Fibroblast of skin of left quadriceps (primary cell): ENCODE data around the gene MLLT6.

Experiments
- DNase-seq, 2 experiments: peaks; one replicate each; pipeline ENCODE4 v3.0.0-alpha.2; 2013; ENCODE audit warnings: low read depth in 2 of 2

Gene MLLT6

DNA sequence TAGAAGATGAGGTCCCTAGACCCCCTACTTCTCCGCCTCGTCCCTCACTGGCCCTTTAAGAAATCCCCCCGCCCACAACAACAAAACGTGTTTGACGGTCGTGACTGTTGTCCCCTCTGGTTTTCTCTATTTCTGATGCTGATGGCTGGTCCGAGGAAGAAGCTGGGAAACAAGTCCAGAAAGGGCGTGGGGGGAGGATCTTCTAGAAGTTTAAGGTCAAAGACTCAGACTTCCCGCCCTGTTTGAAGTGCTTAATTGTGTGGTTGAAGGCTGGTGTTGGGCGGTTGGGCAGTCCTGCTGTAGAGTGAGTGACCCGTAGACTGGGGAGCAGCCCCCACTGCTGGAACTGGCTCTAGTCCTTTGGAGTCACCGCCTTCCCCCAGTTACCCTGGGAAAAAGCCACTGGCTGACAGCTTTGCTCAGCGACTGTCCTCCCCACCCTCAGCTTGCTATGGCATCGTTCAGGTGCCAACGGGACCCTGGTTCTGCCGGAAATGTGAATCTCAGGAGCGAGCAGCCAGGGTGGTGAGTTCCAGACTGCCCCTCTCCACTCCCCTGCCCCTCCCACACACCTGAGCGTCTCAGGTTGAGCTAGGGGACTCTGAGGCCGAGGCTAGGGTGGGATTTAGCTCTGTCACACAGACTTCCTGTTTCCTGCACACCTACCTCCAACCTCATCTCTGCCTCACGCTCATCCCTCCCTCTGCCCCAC is 1.6 kb downstream of the MLLT6 start:
- no peak for DNase-seq

GRCh38 chr17:38707678-38708351 is 2.7 kb downstream of the MLLT6 start:
- DNase-seq, result no peak

- no peak for DNase-seq
These were observed 4.2 kb downstream of the MLLT6 start for GRCh38 chr17:38709104-38709820.

GRCh38 chr17:38709864-38710603 is 5.0 kb downstream of the MLLT6 start:
- no peak for DNase-seq

GRCh38 chr17:38710604-38710962 is 5.5 kb downstream of the MLLT6 start:
- no peak for DNase-seq

DNA sequence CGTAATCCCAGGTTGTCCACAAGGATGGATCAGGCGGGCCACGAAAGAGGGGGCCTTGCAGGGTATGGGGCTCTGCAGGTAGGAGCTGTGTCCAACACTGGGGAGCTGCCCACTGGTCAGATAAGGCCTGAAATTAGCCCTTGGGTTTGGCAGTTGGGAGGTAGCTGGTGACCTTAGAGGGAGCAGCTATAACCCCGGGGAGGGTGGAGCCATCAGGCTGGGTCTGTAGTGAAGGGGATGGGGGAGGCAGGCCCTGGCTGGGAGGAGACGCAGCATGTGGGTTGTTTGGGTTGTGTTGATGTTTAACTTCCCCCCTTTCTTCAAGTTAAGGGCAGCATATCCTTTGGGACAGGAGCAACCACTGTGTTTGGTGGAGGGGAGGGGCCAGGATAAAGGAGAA is 5.9 kb downstream of the MLLT6 start:
- DNase-seq, result no peak

DNA sequence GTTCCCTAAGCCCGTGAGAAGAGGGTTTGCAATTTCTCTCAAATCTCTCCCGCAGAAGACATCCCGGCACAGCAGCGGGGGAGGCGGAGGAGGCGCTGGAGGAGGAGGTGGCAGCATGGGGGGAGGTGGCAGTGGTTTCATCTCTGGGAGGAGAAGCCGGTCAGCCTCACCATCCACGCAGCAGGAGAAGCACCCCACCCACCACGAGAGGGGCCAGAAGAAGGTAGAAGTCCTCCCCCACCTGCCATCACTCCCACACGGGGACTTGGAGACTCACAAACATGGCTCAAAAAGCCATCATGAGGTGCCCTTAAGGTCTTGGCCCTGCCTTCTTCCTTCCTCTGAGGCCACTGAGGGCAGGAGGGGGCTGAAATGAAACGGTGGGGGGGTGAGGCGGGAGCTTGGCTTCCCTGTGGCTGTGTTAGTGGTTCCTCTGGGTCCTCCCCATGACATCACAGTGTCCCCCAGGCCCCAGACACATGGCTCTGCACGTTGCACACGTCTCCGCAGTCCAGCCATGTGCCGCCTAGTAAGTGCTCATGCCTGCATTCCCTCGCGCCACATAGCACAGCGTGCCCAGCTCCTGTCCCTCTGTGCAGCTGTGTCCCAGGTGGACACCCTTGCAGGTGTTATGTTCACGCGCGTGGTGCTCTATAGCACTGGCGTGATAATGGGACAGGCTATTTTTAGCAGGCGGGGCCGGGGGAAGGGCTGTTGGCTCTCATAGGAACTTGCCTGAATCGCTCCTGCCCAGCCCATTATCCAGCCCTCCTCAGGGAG is 6.9 kb downstream of the MLLT6 start:
- no peak for DNase-seq

DNA sequence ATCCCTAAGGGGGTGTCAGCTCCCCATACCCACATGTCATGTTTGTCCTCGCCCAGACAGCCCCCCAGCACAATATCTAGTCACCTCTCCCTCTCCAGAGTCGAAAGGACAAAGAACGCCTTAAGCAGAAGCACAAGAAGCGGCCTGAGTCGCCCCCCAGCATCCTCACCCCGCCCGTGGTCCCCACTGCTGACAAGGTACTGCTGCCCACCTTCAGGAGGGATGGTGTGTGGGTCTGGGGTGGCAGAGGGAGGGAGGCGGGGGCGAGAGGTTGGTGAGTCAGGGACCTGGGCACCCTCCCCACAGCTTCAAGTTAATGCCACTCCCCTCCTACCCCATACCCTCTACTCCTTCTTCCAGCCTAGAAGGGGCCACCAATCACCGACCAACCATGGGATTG is 7.5 kb downstream of the MLLT6 start:
- DNase-seq, result no peak

- no peak for DNase-seq
These were observed 8.5 kb downstream of the MLLT6 start for GRCh38 chr17:38713456-38714075.

GRCh38 chr17:38715216-38715943 is 10.3 kb downstream of the MLLT6 start:
- DNase-seq, result no peak

DNA sequence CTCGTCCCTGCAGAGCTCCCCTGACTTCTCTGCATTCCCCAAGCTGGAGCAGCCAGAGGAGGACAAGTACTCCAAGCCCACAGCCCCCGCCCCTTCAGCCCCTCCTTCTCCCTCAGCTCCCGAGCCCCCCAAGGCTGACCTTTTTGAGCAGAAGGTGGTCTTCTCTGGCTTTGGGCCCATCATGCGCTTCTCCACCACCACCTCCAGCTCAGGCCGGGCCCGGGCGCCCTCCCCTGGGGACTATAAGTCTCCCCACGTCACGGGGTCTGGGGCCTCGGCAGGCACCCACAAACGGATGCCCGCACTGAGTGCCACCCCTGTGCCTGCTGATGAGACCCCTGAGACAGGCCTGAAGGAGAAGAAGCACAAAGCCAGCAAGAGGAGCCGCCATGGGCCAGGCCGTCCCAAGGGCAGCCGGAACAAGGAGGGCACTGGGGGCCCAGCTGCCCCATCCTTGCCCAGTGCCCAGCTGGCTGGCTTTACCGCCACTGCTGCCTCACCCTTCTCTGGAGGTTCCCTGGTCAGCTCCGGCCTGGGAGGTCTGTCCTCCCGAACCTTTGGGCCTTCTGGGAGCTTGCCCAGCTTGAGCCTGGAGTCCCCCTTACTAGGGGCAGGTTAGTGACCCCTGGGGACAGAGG is 11.4 kb downstream of the MLLT6 start:
- DNase-seq, result no peak

GRCh38 chr17:38717139-38717745 is 12.2 kb downstream of the MLLT6 start:
- no peak for DNase-seq

GRCh38 chr17:38719289-38719942 is 14.3 kb downstream of the MLLT6 start:
- no peak for DNase-seq

DNA sequence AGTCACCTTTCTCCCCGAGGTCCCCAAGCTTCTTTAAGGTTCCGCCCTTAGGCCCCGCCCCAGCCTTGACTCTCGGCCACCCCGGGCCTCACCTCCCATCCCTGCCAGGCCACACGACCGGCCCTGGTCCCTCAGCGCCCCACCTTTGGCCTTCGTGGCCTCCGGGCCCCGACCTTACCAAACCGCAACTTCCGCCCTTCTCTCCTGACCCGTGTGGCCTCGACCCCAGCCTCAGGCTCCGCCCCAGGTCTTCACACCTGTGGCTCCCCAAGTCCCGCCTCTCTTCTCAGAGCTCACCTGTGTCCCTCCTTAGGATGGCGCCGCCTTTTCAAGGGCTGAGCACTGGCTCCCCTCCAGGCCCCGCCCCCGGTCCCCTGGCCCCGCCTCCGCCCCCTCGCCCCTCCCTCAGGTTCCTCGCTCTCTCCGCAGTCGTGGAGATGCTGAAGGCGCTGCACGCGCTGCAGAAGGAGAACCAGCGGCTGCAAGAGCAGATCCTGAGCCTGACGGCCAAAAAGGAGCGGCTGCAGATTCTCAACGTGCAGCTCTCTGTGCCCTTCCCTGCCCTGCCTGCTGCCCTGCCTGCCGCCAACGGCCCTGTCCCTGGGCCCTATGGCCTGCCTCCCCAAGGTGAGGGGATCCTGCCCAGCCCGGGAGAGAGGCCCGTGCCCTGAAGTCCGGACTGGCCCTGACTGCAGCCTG is 15.0 kb downstream of the MLLT6 start:
- DNase-seq, result no peak

DNA sequence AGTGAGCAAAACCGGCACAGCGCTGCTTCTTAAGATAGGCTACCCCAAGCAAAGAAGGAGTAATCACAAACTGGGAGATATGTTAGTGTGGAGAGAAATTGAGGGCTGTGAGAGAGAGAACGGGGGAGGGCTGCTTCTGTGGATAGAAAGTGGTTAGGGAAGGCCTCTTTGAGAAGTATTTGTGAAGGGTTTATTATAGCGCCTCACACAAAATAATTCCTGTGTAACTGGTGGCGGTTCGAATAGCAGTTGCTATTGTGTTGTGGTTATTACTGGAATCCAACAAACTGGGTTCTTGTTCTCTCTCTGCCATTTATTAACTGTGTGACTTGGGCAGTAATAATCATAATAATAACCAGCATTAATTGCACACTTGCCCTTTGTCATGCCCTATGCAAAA is 15.9 kb downstream of the MLLT6 start:
- DNase-seq, result no peak

- DNase-seq, result no peak
These were observed 16.7 kb downstream of the MLLT6 start for GRCh38 chr17:38721802-38722201.

GRCh38 chr17:38724337-38724988 is 19.4 kb downstream of the MLLT6 start:
- DNase-seq, result no peak

GRCh38 chr17:38725066-38725465 is 20.0 kb downstream of the MLLT6 start:
- no peak for DNase-seq
